HPDE6-E6E7 (cell line): ENCODE data around the gene UBE2O.

Source experiments
- DNase-seq: peaks from one replicate; pipeline ENCODE4 v3.0.0; 2011; ENCODE audit warnings: missing footprints; ENCODE audit errors: extremely low spot score

The UBE2O gene

GRCh38 chr17:76485569-76485968, 32.6 kb upstream of the UBE2O start:
- no peak for DNase-seq

DNA sequence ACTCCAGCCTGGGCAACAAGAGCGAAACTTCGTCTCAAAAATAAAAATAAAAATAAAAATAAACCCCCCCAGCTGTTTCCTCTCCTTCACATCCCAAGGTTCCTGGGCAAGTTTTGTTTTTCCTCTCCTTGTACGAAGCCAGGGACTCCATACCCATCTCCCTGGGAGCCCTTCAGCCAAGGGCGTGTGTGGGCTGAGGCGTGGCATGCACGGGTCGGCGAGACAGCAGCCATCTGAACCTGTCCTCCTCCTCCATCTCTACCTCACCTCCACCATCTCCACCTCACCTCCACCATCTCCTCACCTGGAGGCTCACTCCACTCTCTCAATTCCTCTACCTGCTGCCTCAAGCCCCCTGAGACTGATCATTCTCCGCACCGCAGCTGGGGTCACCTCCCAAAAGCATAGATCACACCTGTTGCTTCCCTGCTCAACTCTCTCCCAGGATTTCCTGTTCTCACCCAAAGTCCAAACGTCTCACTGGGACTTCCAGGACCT, 31.3 kb upstream of the UBE2O start:
- no peak for DNase-seq

- no peak for DNase-seq
Observed at GRCh38 chr17:76481071-76481655, 28.2 kb upstream of the UBE2O start.

DNA sequence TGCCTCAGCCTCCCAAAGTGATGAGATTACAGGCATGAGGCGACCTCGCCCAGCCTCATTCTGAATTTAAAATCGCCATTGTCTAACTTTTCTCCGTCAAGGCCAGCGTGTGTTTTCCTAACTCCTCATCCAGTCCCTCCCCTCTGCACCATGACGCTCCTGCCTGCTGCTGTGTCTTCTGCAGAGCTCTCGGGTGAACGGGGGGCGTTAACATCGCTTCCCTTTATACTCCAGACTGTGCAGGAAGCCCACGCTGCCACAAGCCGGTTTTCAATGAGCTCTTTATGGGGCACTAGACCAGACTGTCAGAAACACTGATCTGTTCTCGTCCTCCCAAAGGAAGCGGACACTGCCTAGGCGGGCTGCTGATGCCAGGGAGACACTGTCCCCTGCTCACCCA, 27.7 kb upstream of the UBE2O start:
- no peak for DNase-seq

- no peak for DNase-seq
Observed at GRCh38 chr17:76479515-76480060, 26.6 kb upstream of the UBE2O start.

- no peak for DNase-seq
Observed at GRCh38 chr17:76478730-76479514, 26.0 kb upstream of the UBE2O start.

DNA sequence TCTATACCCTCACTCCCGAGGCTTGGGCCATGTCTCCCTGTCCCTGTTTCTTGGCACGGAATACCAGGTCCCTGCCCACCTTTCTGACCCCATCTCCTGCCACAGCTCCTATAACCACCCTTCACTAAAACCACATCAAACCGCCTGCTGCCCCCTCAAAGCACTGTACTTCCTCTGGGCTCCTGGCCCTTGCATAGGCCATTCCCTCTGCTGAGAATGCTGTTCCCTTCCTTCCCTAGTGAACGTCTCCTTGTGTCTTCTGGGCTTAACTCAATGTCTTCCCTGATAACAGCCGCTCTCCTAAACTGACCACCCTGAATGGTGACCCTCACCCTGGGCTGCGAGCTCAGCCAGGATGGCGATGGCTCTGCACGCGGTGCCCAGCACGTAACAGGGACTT, 25.1 kb upstream of the UBE2O start:
- no peak for DNase-seq

- DNase-seq = no peak
Observed at GRCh38 chr17:76477576-76477975, 24.6 kb upstream of the UBE2O start.

- DNase-seq = no peak
Observed at GRCh38 chr17:76476736-76477135, 23.8 kb upstream of the UBE2O start.

DNA sequence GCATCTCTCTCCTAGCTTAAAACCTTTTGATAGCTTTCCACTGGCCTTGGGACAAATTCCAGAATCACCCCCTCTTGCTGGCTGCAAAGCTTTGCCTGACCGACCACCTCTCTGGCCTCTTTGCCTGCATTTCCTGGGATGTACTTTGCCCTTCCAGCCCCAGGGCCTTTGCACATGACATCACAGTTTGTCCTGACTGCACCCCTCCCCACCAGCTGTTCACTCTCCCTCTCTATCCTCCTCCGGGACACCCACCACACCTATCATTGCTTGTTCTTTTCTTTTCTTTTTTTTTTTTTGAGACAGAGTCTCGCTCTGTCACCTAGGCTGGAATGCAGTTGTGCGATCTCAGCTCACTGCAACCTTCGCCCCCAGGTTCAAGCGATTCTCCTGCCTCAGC, 22.4 kb upstream of the UBE2O start:
- no peak for DNase-seq

DNA sequence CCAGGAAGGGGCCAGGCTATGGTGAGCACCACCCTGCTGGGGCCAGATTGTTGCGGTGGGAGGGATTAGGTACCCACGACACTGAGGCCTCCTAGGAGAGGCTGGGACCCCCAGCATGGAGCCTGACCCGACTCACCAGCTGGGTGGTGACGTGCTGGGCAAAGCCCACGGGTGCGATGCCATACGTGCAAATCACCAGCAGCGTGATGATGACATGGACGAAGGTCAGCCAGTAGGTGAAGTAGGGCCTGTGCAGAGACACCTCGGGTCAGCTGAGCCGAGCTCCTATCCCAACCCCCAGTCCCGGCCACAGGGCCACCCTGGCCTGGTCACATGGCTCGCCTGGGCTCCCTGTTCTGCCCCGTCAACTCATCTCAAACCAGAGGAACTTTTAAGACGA, 21.9 kb upstream of the UBE2O start:
- no peak for DNase-seq

DNA sequence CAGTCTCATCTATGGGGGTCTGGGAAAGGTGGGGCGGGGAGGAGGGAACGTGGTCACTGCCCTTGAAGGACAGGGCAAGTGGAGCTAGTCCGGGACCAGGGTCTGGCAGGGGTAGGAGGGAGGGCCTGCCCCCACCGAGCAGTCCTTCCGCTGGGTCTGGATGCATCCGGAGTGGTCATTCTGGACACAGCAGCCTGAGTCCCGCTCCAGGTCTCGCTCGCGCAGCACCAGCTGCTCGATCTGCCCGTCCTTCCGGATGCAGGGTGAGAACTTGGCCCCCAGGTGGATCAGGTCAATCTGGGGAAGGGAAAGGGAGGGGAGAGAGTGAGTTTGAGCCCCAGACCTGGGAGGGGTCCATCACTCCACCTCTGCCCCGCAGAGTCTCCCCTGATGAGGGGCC, 21.3 kb upstream of the UBE2O start:
- no peak for DNase-seq

- DNase-seq = no peak
Observed at GRCh38 chr17:76473541-76473985, 20.6 kb upstream of the UBE2O start.

DNA sequence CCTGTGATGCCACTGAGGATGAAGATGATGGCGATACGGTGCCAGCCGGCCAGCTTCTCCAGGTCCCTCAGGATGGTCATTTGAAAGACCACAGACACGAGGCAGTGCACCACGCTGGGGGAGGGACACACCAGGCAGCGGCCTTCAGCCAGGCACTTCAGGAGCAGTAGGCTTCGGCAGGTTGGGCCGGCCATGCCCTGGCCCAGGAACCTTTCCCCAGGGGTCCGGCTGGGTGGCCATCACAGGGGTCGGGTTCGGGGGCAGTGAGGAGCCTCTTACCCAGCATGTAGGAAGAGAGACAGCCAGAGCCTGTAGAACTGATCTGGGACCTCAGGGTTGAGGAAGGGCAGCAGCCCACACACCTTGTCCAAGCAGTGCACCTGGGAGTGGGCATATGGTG, 19.8 kb upstream of the UBE2O start:
- no peak for DNase-seq

DNA sequence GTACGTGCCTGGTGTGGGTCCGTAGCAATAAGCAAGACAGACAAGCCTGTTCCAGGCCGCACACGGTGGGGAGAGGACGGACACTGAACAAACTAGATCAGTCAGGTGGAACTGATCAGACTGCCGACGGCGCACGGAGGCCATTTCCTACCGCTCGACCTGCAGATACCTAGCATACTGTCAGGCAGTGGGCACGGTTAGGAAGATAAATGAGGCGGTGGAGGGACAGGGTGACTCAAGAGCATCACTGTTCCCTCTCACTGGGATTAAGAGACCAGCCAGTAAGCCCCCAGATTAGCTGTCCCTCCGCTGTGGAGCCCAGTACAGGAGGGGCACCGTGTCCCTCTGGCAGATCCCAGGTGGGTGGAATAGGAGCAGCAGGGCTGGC, 19.3 kb upstream of the UBE2O start:
- no peak for DNase-seq

DNA sequence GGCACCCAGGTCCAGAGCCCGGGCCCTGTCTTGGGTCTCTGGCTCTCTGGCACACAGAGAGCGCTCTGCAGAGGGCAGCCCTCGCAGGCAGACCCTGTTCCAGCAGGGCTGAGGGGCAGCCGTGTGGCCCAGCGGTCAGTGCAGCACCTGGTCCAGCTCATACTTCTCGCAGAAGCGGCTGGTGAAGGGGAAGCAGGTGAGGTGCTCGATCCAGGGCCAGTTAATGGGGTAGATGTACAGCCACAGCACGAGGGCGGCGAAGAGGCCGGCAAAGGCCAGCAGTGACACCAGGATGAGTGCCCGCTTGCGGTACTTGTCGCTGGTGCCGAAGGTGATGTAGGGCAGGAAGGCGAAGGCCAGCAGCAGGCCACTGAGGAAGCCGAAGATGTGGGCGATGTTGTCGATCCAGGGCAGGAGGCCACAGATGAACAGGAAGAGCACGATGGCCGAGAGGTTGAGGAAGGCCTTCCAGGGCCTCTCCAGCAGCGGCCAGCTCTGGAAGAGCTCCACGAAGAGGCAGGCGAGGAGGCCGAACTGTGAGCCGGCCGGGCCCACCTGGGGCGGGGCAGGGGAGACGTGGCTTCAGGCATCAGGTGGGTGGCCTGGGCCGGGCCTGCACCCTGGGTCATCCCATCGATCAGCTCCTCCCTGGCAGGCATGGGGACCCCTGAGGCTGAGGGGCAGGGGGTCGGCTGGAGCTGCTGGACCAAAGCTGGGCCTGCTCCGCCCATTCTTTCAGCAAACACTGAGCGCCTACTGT, 18.7 kb upstream of the UBE2O start:
- DNase-seq = no peak

GRCh38 chr17:76469991-76470739, 17.2 kb upstream of the UBE2O start:
- no peak for DNase-seq

GRCh38 chr17:76469076-76469990, 16.4 kb upstream of the UBE2O start:
- no peak for DNase-seq

DNA sequence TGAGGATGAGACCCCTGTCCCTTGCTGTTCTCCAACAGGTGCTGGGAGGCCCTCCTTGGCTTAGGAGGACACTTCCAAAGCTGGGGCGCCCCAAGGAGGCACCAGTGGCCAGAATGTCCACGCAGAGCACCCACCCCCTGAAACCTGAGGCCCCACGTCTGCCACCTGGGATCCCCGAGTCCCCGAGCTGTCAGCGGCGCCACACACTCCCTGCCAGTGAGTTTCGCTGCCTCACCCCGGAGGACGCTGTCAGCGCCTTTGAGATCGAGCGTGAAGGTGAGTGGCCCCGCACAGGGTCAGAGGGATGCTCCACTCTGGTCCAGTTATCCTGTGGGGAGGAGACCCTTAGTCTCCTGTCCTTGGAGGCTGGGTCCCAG, 15.7 kb upstream of the UBE2O start:
- DNase-seq = no peak

GRCh38 chr17:76467809-76468633, 15.1 kb upstream of the UBE2O start:
- DNase-seq = no peak
